Measurements from ENCODE around the gene CABP4.

- no peak for TF ChIP-seq POLR2A (IDR thresholded peaks at IDR 0.05)
- TF ChIP-seq CTCF (IDR thresholded peaks at IDR 0.05), result no peak
- TF ChIP-seq EP300 (IDR thresholded peaks at IDR 0.05), result no peak
- no peak for TF ChIP-seq POLR2AphosphoS5 (IDR thresholded peaks at IDR 0.05)
Observed at GRCh38 chr11:67490727-67491065, 35.5 kb downstream of the CABP4 start.
